ENCODE measurements around the gene PRSS22.

The PRSS22 gene

GRCh38 chr16:2852731-2853507, 5.1 kb downstream of the PRSS22 start:
- DNase-seq: no peak

- no peak for DNase-seq
Measured at GRCh38 chr16:2852003-2852730, 5.8 kb downstream of the PRSS22 start.

GRCh38 chr16:2848933-2849725, 8.8 kb downstream of the PRSS22 start:
- no peak for DNase-seq

- no peak for DNase-seq
Measured at GRCh38 chr16:2846511-2847310, 11.3 kb downstream of the PRSS22 start.

GRCh38 chr16:2845116-2845515, 12.9 kb downstream of the PRSS22 start:
- DNase-seq: no peak

GRCh38 chr16:2843526-2843925, 14.4 kb downstream of the PRSS22 start:
- DNase-seq: no peak

GRCh38 chr16:2842340-2843000, 15.5 kb downstream of the PRSS22 start:
- DNase-seq: peak in 13 of 56 donors; percentile 3 to 46 (median 15)

GRCh38 chr16:2841606-2842339, 16.2 kb downstream of the PRSS22 start:
- DNase-seq: no peak

- no peak for DNase-seq
Measured at GRCh38 chr16:2840914-2841313, 17.1 kb downstream of the PRSS22 start.

- no peak for DNase-seq
Measured at GRCh38 chr16:2839650-2840450, 18.1 kb downstream of the PRSS22 start.

GRCh38 chr16:2838928-2839327, 19.0 kb downstream of the PRSS22 start:
- DNase-seq: peak in 52 of 56 donors; percentile 9 to 81 (median 48)

GRCh38 chr16:2836646-2837508, 21.1 kb downstream of the PRSS22 start:
- no peak for DNase-seq

- DNase-seq: no peak
Measured at GRCh38 chr16:2835638-2836493, 22.1 kb downstream of the PRSS22 start.

- DNase-seq: no peak
Measured at GRCh38 chr16:2834968-2835367, 23.0 kb downstream of the PRSS22 start.

GRCh38 chr16:2833776-2834175, 24.2 kb downstream of the PRSS22 start:
- DNase-seq: no peak

GRCh38 chr16:2831203-2831602, 26.8 kb downstream of the PRSS22 start:
- DNase-seq: no peak

- no peak for DNase-seq
Measured at GRCh38 chr16:2830355-2830695, 27.6 kb downstream of the PRSS22 start.

All from nucleus accumbens (tissue), 56 donors.